OCI-LY1 (cell line): ENCODE data around the gene CAMTA1.

Experiments used
- H2AFZ ChIP-seq: fragments of 200-600 bp; sonication (generic), shearing (Covaris generic); 2 replicates; pipeline ENCODE4 v1.6.0; 2014; ENCODE audit warnings: antibody characterized with exemption, mild to moderate bottlenecking, low read length
- H3F3A ChIP-seq: fragments of 200-600 bp; sonication (generic), shearing (Covaris generic); 2 replicates; pipeline ENCODE4 v1.6.0; 2014; ENCODE audit warnings: mild to moderate bottlenecking, antibody characterized with exemption, low read length, moderate library complexity; ENCODE audit not compliant: insufficient read depth
- H3K27ac ChIP-seq: fragments of 200-600 bp; sonication (generic); 2 replicates; pipeline ENCODE4 v1.5.1; 2014; ENCODE audit warnings: low read length, mixed run types, mild to moderate bottlenecking, low read depth; ENCODE audit not compliant: poor library complexity, severe bottlenecking
- H3K27me3 ChIP-seq: fragments of 200-600 bp; sonication (generic); 2 replicates; pipeline ENCODE4 v1.6.0; 2014; ENCODE audit warnings: antibody characterized with exemption, mild to moderate bottlenecking, low read length, moderate library complexity; ENCODE audit not compliant: insufficient read depth
- H3K36me3 ChIP-seq: fragments of 200-600 bp; sonication (generic); 2 replicates; pipeline ENCODE4 v1.6.1; 2014; ENCODE audit warnings: mild to moderate bottlenecking, antibody characterized with exemption, low read length, moderate library complexity, mixed read lengths; ENCODE audit not compliant: insufficient read depth
- H3K4me1 ChIP-seq: fragments of 200-600 bp; sonication (generic); 2 replicates; pipeline ENCODE4 v1.5.1; 2014; ENCODE audit warnings: mild to moderate bottlenecking, low read length, moderate library complexity; ENCODE audit not compliant: insufficient read depth, severe bottlenecking
- H3K4me2 ChIP-seq: fragments of 200-600 bp; sonication (generic), shearing (Covaris generic); 2 replicates; pipeline ENCODE4 v1.6.1; 2014; ENCODE audit warnings: low read length
- H3K4me3 ChIP-seq: fragments of 200-600 bp; sonication (generic); 2 replicates; pipeline ENCODE4 v1.5.1; 2014; ENCODE audit warnings: low read length, low read depth, mild to moderate bottlenecking, mixed read lengths; ENCODE audit not compliant: poor library complexity, severe bottlenecking
- H3K79me2 ChIP-seq: fragments of 200-600 bp; shearing (Covaris generic); 2 replicates; pipeline ENCODE4 v1.6.1; 2016; ENCODE audit warnings: mixed run types, low read length, mixed read lengths; ENCODE audit not compliant: insufficient read depth
- H3K9ac ChIP-seq: fragments of 200-600 bp; sonication (generic), shearing (Covaris generic); 2 replicates; pipeline ENCODE4 v1.6.1; 2014; ENCODE audit warnings: mild to moderate bottlenecking, low read length, mixed read lengths
- H3K9me2 ChIP-seq: fragments of 200-600 bp; sonication (generic), shearing (Covaris generic); 2 replicates; pipeline ENCODE4 v1.6.1; 2014; ENCODE audit warnings: low read depth, mild to moderate bottlenecking, low read length, mixed read lengths
- H3K9me3 ChIP-seq: fragments of 200-600 bp; shearing (Covaris generic); 2 replicates; pipeline ENCODE4 v1.6.1; 2014; ENCODE audit warnings: low read length, mixed read lengths
- H4K20me1 ChIP-seq: fragments of 200-600 bp; sonication (generic), shearing (Covaris generic); 2 replicates; pipeline ENCODE4 v1.6.0; 2016; ENCODE audit warnings: mild to moderate bottlenecking, low read length; ENCODE audit not compliant: insufficient read depth
- EZH2 ChIP-seq: fragments of 200-600 bp; sonication (generic), shearing (Covaris generic); IDR thresholded peaks from 2 replicates; pipeline ENCODE4 v1.8.0; 2017; ENCODE audit warnings: borderline replicate concordance, mixed run types, mild to moderate bottlenecking, antibody characterized with exemption, low read length, moderate library complexity, mixed read lengths
- TF ChIP-seq, protein P1 (sequence below): fragments of 200-600 bp; sonication (generic), shearing (Covaris generic); IDR thresholded peaks from 2 replicates; pipeline ENCODE4 v1.5.1; 2017; ENCODE audit warnings: mild to moderate bottlenecking, antibody characterized with exemption, low read length, moderate library complexity, mixed read lengths

Gene CAMTA1

DNA sequence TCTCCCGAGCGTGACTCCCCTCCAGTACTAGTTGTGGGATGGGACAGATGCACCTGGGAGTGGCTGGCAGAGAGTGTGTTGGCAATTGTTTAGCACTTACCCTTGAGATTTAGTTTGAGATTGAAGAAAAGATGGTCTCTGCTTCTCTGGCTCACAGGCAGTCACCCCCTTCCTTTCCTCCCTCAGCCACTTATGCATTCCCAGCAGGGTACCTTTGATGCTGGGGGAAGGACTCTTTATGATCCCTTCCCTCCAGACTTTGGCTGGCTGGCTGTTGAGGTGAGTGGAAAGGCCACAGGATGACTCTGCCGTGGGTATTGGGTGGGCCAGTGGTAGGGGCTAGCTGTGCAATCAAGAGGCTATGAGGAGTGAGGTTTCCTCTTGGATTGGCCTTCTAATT is 236.8 kb downstream of the CAMTA1 start:
- Histone ChIP-seq H3K36me3 (no peaks in the 10 kb centered on the region), H3K9me3 (no peaks in the 10 kb centered on the region), H3K9me2 (no peaks in the 10 kb centered on the region), H3K27ac (no peak overlapping the region), H4K20me1 (no peaks in the 10 kb centered on the region), H3F3A (no peaks in the 10 kb centered on the region), H3K4me1 (no peaks in the 10 kb centered on the region), H3K4me3 (no peak overlapping the region), H3K9ac (no peak overlapping the region), H3K79me2 (no peaks in the 10 kb centered on the region), H3K27me3 (no peaks in the 10 kb centered on the region), H2AFZ (no peak overlapping the region), H3K4me2 (no peak overlapping the region)
- no peak for TF ChIP-seq EZH2
- TF ChIP-seq, protein P1, sequence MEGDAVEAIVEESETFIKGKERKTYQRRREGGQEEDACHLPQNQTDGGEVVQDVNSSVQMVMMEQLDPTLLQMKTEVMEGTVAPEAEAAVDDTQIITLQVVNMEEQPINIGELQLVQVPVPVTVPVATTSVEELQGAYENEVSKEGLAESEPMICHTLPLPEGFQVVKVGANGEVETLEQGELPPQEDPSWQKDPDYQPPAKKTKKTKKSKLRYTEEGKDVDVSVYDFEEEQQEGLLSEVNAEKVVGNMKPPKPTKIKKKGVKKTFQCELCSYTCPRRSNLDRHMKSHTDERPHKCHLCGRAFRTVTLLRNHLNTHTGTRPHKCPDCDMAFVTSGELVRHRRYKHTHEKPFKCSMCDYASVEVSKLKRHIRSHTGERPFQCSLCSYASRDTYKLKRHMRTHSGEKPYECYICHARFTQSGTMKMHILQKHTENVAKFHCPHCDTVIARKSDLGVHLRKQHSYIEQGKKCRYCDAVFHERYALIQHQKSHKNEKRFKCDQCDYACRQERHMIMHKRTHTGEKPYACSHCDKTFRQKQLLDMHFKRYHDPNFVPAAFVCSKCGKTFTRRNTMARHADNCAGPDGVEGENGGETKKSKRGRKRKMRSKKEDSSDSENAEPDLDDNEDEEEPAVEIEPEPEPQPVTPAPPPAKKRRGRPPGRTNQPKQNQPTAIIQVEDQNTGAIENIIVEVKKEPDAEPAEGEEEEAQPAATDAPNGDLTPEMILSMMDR, result no peak

DNA sequence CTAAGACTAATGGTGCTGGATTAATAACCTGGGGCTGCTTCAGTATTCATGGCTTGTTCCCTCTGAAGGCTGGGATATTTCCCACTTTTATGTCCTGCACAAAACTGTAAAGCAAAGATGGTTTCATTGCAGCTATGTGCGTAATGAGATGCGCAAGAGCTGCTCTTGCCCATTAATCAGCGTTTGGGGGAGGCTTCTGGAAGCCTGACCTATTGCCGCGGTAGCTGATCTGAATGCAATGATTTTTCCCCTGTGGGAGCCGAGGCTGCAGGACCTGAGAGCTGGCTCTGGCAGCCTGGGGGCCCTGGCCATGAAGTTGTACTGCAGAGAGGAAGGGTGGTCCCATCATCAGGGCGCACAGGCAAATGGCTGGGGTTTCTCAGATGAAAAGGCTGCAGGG is 239.8 kb downstream of the CAMTA1 start:
- Histone ChIP-seq H3K36me3 (no peaks in the 10 kb centered on the region), H3K9me2 (no peaks in the 10 kb centered on the region), H3K9ac (no peak overlapping the region), H3K9me3 (no peaks in the 10 kb centered on the region), H4K20me1 (no peaks in the 10 kb centered on the region), H2AFZ (no peak overlapping the region), H3K4me3 (no peak overlapping the region), H3K27me3 (no peaks in the 10 kb centered on the region), H3K79me2 (no peaks in the 10 kb centered on the region), H3K4me1 (no peaks in the 10 kb centered on the region), H3K27ac (no peak overlapping the region), H3K4me2 (no peak overlapping the region), H3F3A (no peaks in the 10 kb centered on the region)
- TF ChIP-seq, protein P1, result no peak
- TF ChIP-seq EZH2, result no peak

DNA sequence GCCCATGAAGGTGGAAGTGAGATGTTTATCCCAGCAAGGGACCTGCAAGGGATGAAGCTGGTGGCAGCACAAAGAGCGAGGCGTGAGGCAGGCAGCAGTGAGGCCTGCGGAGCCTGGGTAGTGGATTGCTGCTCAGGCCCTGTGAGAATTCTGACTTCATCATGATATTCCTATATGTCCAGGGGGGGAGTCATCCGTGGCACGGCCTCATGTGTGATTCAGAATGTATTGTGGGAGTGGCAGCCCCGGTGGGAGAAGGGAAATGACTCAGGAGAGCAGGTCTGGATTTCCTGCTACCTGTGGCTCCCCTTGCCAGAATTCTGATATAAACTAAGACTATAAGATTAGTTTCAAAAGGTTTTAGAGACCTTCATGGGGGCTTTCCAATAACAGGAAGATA is 240.9 kb downstream of the CAMTA1 start:
- Histone ChIP-seq H3K9ac (no peak overlapping the region), H3K27ac (no peak overlapping the region), H3K9me2 (no peaks in the 10 kb centered on the region), H3K9me3 (no peaks in the 10 kb centered on the region), H3K79me2 (no peaks in the 10 kb centered on the region), H3K4me1 (no peaks in the 10 kb centered on the region), H2AFZ (no peak overlapping the region), H3F3A (no peaks in the 10 kb centered on the region), H4K20me1 (no peaks in the 10 kb centered on the region), H3K27me3 (no peaks in the 10 kb centered on the region), H3K4me2 (no peak overlapping the region), H3K36me3 (no peaks in the 10 kb centered on the region), H3K4me3 (no peak overlapping the region)
- TF ChIP-seq EZH2, result no peak
- TF ChIP-seq, protein P1, result no peak
